HG02642 (cell line): ENCODE results near the gene SLC25A41.
A peak's percentile ranks its signal among the peaks of the same experiment; 100 is the strongest.

Experiments
- ATAC-seq: cut with Tn5 transposase; IDR thresholded peaks from one replicate; pipeline ENCODE4 v1.9.1; 2021; ENCODE audit warnings: mild to moderate bottlenecking; ENCODE audit not compliant: unreplicated experiment, poor library complexity

The SLC25A41 gene

GRCh38 chr19:6433663-6434062, at the start of gene SLC25A41:
SLC25A41 (minus strand) TSS chr19:6433763; CDS start chr19:6433693, 70 bp downstream.
- no peak for ATAC-seq

GRCh38 chr19:6483235-6483634, 49.7 kb upstream of the SLC25A41 start:
- ATAC-seq = no peak

GRCh38 chr19:6482343-6482686, 48.8 kb upstream of the SLC25A41 start:
- no peak for ATAC-seq

- ATAC-seq = peak; percentile 78
Observed at GRCh38 chr19:6481541-6482342, 48.2 kb upstream of the SLC25A41 start, which contains the start of gene DENND1C. DENND1C (minus strand) TSS chr19:6481787; CDS start chr19:6481695, 92 bp downstream.

GRCh38 chr19:6480848-6481415, 47.4 kb upstream of the SLC25A41 start:
- ATAC-seq = no peak

DNA sequence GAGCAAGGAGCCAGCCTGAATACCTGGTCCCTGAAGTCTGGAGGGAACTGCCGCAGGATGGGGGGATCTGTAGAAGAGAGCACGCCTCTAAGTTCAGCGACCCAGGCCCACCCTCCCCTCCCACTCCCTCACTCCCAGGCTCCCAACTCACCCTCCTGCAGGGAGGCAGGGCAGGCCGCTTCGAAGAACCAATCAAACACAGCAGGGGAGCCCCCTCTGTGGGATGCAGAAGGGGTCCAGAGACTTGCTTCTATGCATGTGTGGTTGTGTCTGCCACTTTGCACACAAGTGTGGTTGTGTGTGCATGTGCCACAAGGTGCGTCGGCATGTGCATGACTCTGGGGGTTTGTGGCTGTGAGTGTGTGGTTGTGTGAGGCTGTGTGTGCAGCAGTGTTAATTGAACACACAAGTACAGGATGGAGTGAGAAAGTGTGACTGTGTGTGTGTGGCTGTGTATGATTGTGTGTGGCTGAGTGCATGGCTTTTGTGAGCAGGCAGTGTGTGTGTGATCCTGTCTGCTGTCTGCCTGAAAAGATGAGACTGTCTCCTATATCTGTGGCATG, 46.4 kb upstream of the SLC25A41 start:
- ATAC-seq = no peak

GRCh38 chr19:6478815-6479214, 45.3 kb upstream of the SLC25A41 start:
- ATAC-seq = no peak

GRCh38 chr19:6476896-6477431, 43.4 kb upstream of the SLC25A41 start:
- ATAC-seq = no peak

GRCh38 chr19:6476155-6476895, 42.8 kb upstream of the SLC25A41 start:
- ATAC-seq = no peak

- no peak for ATAC-seq
Observed at GRCh38 chr19:6475321-6476108, 42.0 kb upstream of the SLC25A41 start.

DNA sequence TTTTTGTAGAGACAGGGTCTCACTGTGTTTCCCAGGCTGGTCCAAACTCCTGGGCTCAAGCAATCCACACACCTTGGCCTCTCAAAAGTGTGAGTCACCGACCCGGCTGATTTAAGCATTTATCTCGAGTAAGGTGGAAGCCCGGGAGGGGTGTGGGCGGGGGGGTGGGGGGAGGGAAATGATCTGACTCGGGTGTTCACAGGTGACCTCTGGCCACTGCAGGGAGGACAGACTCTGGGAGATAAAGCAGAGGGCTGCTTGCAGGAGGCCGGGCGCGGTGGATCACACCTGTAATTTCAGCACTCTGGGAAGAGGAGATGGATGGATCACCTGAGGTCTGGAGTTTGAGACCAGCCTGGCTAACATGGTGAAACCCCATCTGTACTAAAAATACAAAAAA, 40.1 kb upstream of the SLC25A41 start:
- no peak for ATAC-seq

GRCh38 chr19:6472713-6473112, 39.1 kb upstream of the SLC25A41 start:
- ATAC-seq = no peak

DNA sequence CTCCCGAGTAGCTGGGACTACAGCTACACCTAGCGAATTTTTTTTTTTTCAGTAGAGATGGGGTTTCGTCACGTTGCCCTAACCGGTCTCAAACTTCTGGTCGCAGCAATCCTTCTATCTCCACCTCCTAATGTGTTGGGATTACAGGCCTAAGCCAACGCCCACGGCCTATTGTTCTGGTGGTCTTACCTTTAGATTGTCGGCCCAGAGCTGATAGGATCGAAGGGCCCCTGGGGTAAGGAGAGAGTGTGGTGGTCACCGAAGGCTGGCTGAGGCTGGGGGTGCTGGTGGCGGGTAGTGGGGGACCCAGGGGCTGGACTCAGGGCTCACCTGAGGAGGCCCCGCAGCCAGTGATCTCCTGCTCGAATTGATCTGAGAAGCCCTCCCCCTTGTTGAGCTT, 37.5 kb upstream of the SLC25A41 start:
- no peak for ATAC-seq

DNA sequence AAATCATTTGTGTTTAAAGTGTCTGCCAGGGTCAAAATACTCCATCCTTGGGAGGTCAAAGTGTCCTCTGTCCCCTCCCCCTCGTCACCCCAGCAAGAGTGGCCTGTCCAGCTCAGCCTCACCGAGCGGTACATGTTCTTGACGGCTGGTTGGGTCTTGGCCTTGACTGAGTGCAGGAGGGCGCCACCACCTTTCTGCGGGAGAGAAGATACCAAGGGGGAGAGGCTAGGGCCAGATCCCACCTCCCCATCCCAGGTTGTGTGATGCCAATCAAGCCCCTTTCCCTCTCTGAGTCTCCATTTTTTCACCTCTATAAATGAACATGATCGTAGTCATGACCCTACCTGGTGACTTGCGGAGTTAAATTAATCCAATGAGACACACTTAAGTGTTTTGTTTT, 36.6 kb upstream of the SLC25A41 start:
- ATAC-seq = no peak

DNA sequence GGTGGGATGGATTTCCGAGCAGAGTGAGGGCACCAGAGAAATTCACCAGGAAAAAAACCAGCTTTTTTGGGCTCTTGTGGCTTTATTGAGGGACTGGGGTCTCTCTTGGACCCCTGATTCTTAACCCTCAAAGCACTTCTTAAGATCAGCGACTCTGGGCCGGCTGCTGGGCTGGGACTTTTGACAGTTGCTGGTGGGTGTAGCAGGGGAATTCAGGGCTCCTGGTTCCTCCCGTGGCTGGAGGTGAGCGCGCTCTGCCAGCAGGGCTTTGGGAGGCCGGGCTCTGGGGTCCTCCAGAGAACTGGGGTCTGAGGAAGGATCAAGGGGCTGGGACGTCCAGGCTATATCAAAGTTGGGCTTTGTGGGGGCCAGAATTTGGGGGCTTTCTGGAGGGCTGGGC, 33.8 kb upstream of the SLC25A41 start:
- ATAC-seq = no peak

DNA sequence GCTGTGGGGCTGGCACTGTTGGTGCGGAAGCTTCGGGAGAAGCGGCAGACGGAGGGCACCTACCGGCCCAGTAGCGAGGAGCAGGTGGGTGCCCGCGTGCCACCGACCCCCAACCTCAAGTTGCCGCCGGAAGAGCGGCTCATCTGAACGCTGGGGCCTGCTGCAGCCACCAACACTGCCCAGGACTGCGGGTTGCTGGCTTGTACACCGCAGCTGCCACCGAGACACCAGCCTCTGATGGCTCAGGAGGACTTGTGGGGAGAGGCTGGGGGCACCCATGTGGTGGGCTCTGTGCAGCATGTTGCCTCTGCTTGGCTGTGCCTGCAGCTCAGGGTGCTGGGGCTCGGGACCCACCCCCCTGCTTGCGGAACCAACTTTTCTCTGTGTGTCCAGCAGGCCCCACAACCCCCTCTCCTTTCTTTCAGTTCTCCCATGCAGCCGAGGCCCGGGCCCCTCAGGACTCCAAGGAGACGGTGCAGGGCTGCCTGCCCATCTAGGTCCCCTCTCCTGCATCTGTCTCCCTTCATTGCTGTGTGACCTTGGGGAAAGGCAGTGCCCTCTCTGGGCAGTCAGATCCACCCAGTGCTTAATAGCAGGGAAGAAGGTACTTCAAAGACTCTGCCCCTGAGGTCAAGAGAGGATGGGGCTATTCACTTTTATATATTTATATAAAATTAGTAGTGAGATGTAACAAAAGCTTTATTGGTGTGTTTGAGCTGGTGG, 33.1 kb upstream of the SLC25A41 start:
- no peak for ATAC-seq

GRCh38 chr19:6465663-6466062, 32.1 kb upstream of the SLC25A41 start:
- no peak for ATAC-seq

- no peak for ATAC-seq
Observed at GRCh38 chr19:6465006-6465405, 31.4 kb upstream of the SLC25A41 start.
